ENCODE measurements around the gene SRSF1.

SRSF1 gene

GRCh38 chr17:58006924-58007780, at the start of gene SRSF1:
Gene SRSF1 (minus strand): TSS chr17:58007246. CDS start chr17:58007137, 109 bp downstream.
- no peaks in the 10 kb centered on the region for H3K9me3 ChIP-seq (ENCODE audit: low read depth, low read length)
- peak; percentile 96 for DNase-seq (ENCODE audit: low read depth, low spot score)
- peak within 1 kb of the TSS; percentile 99 for H3K27ac ChIP-seq
- H3K36me3 ChIP-seq (ENCODE audit: insufficient read depth, low read length) = peaks cover 47% of the 10 kb centered on the region
- H3K4me3 ChIP-seq = peak within 1 kb of the TSS; percentile 100
- TF ChIP-seq EZH2 (IDR thresholded peaks at IDR 0.05) (no peak), POLR2AphosphoS5 (IDR thresholded peaks at IDR 0.05; ENCODE audit: borderline replicate concordance, low read depth, low read length) (peak; percentile 86), FOXP2 (optimal IDR thresholded peaks at IDR 0.05; ENCODE audit: control extremely low read depth, extremely low read length, insufficient read depth) (no peak)
- peak within 1 kb of the TSS; percentile 100 for H3K9ac ChIP-seq (ENCODE audit: insufficient read length)

- Histone ChIP-seq H3K4me3 (no peak overlapping the region), H3K36me3 (ENCODE audit: insufficient read depth, low read length) (no peaks in the 10 kb centered on the region), H3K27ac (no peak overlapping the region), H3K9ac (ENCODE audit: insufficient read length) (no peak overlapping the region), H3K9me3 (ENCODE audit: low read depth, low read length) (no peaks in the 10 kb centered on the region)
- TF ChIP-seq FOXP2 (optimal IDR thresholded peaks at IDR 0.05; ENCODE audit: control extremely low read depth, extremely low read length, insufficient read depth) (no peak), EZH2 (IDR thresholded peaks at IDR 0.05) (no peak), POLR2AphosphoS5 (IDR thresholded peaks at IDR 0.05; ENCODE audit: borderline replicate concordance, low read depth, low read length) (no peak)
- no peak for DNase-seq (ENCODE audit: low read depth, low spot score)
These were observed 49.4 kb upstream of the SRSF1 start for GRCh38 chr17:58056476-58056875.

- no peaks in the 10 kb centered on the region for H3K9me3 ChIP-seq (ENCODE audit: low read depth, low read length)
- H3K4me3 ChIP-seq = no peak overlapping the region
- no peaks in the 10 kb centered on the region for H3K36me3 ChIP-seq (ENCODE audit: insufficient read depth, low read length)
- TF ChIP-seq FOXP2 (optimal IDR thresholded peaks at IDR 0.05; ENCODE audit: control extremely low read depth, extremely low read length, insufficient read depth) (no peak), POLR2AphosphoS5 (IDR thresholded peaks at IDR 0.05; ENCODE audit: borderline replicate concordance, low read depth, low read length) (no peak)
- no peak overlapping the region for H3K9ac ChIP-seq (ENCODE audit: insufficient read length)
- no peak for DNase-seq (ENCODE audit: low read depth, low spot score)
- no peak overlapping the region for H3K27ac ChIP-seq
These were observed 47.6 kb upstream of the SRSF1 start for GRCh38 chr17:58054641-58055040.

- no peak overlapping the region for H3K27ac ChIP-seq
- H3K9ac ChIP-seq (ENCODE audit: insufficient read length) = no peak overlapping the region
- no peak for DNase-seq (ENCODE audit: low read depth, low spot score)
- no peaks in the 10 kb centered on the region for H3K36me3 ChIP-seq (ENCODE audit: insufficient read depth, low read length)
- no peak overlapping the region for H3K4me3 ChIP-seq
- TF ChIP-seq EZH2 (IDR thresholded peaks at IDR 0.05) (no peak), POLR2AphosphoS5 (IDR thresholded peaks at IDR 0.05; ENCODE audit: borderline replicate concordance, low read depth, low read length) (no peak), FOXP2 (optimal IDR thresholded peaks at IDR 0.05; ENCODE audit: control extremely low read depth, extremely low read length, insufficient read depth) (no peak)
- H3K9me3 ChIP-seq (ENCODE audit: low read depth, low read length) = no peaks in the 10 kb centered on the region
These were observed 46.1 kb upstream of the SRSF1 start for GRCh38 chr17:58052945-58053715.

GRCh38 chr17:58052407-58052806, 45.4 kb upstream of the SRSF1 start:
- Histone ChIP-seq H3K27ac (no peak overlapping the region), H3K9ac (ENCODE audit: insufficient read length) (no peak overlapping the region), H3K36me3 (ENCODE audit: insufficient read depth, low read length) (no peaks in the 10 kb centered on the region), H3K4me3 (no peak overlapping the region), H3K9me3 (ENCODE audit: low read depth, low read length) (no peaks in the 10 kb centered on the region)
- no peak for TF ChIP-seq POLR2AphosphoS5 (IDR thresholded peaks at IDR 0.05; ENCODE audit: borderline replicate concordance, low read depth, low read length)
- no peak for TF ChIP-seq EZH2 (IDR thresholded peaks at IDR 0.05)
- no peak for TF ChIP-seq FOXP2 (optimal IDR thresholded peaks at IDR 0.05; ENCODE audit: control extremely low read depth, extremely low read length, insufficient read depth)
- no peak for DNase-seq (ENCODE audit: low read depth, low spot score)

GRCh38 chr17:58051468-58051867, 44.4 kb upstream of the SRSF1 start:
- Histone ChIP-seq H3K36me3 (ENCODE audit: insufficient read depth, low read length) (no peaks in the 10 kb centered on the region), H3K4me3 (no peak overlapping the region), H3K27ac (no peak overlapping the region), H3K9me3 (ENCODE audit: low read depth, low read length) (no peaks in the 10 kb centered on the region), H3K9ac (ENCODE audit: insufficient read length) (no peak overlapping the region)
- TF ChIP-seq EZH2 (IDR thresholded peaks at IDR 0.05) = no peak
- TF ChIP-seq POLR2AphosphoS5 (IDR thresholded peaks at IDR 0.05; ENCODE audit: borderline replicate concordance, low read depth, low read length) = no peak
- TF ChIP-seq FOXP2 (optimal IDR thresholded peaks at IDR 0.05; ENCODE audit: control extremely low read depth, extremely low read length, insufficient read depth) = no peak
- DNase-seq (ENCODE audit: low read depth, low spot score) = no peak

GRCh38 chr17:58050966-58051365, 43.9 kb upstream of the SRSF1 start:
- H3K36me3 ChIP-seq (ENCODE audit: insufficient read depth, low read length) = no peaks in the 10 kb centered on the region

GRCh38 chr17:58049533-58049932, 42.5 kb upstream of the SRSF1 start:
- H3K36me3 ChIP-seq (ENCODE audit: insufficient read depth, low read length) = no peaks in the 10 kb centered on the region
- H3K27ac ChIP-seq = no peak overlapping the region
- no peak overlapping the region for H3K9ac ChIP-seq (ENCODE audit: insufficient read length)
- no peaks in the 10 kb centered on the region for H3K9me3 ChIP-seq (ENCODE audit: low read depth, low read length)
- no peak overlapping the region for H3K4me3 ChIP-seq
- DNase-seq (ENCODE audit: low read depth, low spot score) = no peak
- no peak for TF ChIP-seq POLR2AphosphoS5 (IDR thresholded peaks at IDR 0.05; ENCODE audit: borderline replicate concordance, low read depth, low read length)
- no peak for TF ChIP-seq EZH2 (IDR thresholded peaks at IDR 0.05)
- no peak for TF ChIP-seq FOXP2 (optimal IDR thresholded peaks at IDR 0.05; ENCODE audit: control extremely low read depth, extremely low read length, insufficient read depth)

More at GRCh38 chr17:58050966-58051365, 43.9 kb upstream of the SRSF1 start:
- Histone ChIP-seq H3K4me3 (no peak overlapping the region), H3K9ac (ENCODE audit: insufficient read length) (no peak overlapping the region), H3K27ac (no peak overlapping the region), H3K9me3 (ENCODE audit: low read depth, low read length) (no peaks in the 10 kb centered on the region)
- no peak for DNase-seq (ENCODE audit: low read depth, low spot score)
- no peak for TF ChIP-seq POLR2AphosphoS5 (IDR thresholded peaks at IDR 0.05; ENCODE audit: borderline replicate concordance, low read depth, low read length)
- no peak for TF ChIP-seq EZH2 (IDR thresholded peaks at IDR 0.05)
- TF ChIP-seq FOXP2 (optimal IDR thresholded peaks at IDR 0.05; ENCODE audit: control extremely low read depth, extremely low read length, insufficient read depth) = no peak

Data from SK-N-MC (cell line).